ENCODE results near the gene PRM2.

The PRM2 gene

GRCh38 chr16:11276143-11276895 lies at the start of gene PRM2:
PRM2 (minus strand) TSS chr16:11276480; CDS start chr16:11276370, 110 bp downstream.
- DNase-seq: no peak

GRCh38 chr16:11325404-11326083 lies 49.3 kb upstream of the PRM2 start:
- no peak for DNase-seq

GRCh38 chr16:11323551-11324336 lies 47.5 kb upstream of the PRM2 start:
- no peak for DNase-seq

- no peak for DNase-seq
Measured at GRCh38 chr16:11322823-11323222, 46.5 kb upstream of the PRM2 start.

GRCh38 chr16:11321662-11322061 lies 45.4 kb upstream of the PRM2 start:
- no peak for DNase-seq

- DNase-seq: no peak
Measured at GRCh38 chr16:11320170-11320569, 43.9 kb upstream of the PRM2 start.

- DNase-seq: peak; percentile 25
Measured at GRCh38 chr16:11319529-11320146, 43.4 kb upstream of the PRM2 start.

GRCh38 chr16:11318817-11319216 lies 42.5 kb upstream of the PRM2 start:
- DNase-seq: no peak

- DNase-seq: no peak
Measured at GRCh38 chr16:11316331-11317015, 40.2 kb upstream of the PRM2 start.

GRCh38 chr16:11315510-11315909 lies 39.2 kb upstream of the PRM2 start:
- DNase-seq: no peak

GRCh38 chr16:11314309-11314894 lies 38.1 kb upstream of the PRM2 start:
- DNase-seq: no peak

- DNase-seq: no peak
Measured at GRCh38 chr16:11313493-11314308, 37.4 kb upstream of the PRM2 start.

GRCh38 chr16:11312718-11313492 lies 36.6 kb upstream of the PRM2 start:
- peak; percentile 48 for DNase-seq

- DNase-seq: peak; percentile 43
Measured at GRCh38 chr16:11310997-11311561, 34.8 kb upstream of the PRM2 start.

- DNase-seq: no peak
Measured at GRCh38 chr16:11310634-11310977, 34.3 kb upstream of the PRM2 start.

GRCh38 chr16:11309895-11310633 lies 33.8 kb upstream of the PRM2 start:
- DNase-seq: no peak

GRCh38 chr16:11308493-11309283 lies 32.4 kb upstream of the PRM2 start:
- no peak for DNase-seq
